ENCODE measurements around the gene RFC2.

RFC2 gene

DNA sequence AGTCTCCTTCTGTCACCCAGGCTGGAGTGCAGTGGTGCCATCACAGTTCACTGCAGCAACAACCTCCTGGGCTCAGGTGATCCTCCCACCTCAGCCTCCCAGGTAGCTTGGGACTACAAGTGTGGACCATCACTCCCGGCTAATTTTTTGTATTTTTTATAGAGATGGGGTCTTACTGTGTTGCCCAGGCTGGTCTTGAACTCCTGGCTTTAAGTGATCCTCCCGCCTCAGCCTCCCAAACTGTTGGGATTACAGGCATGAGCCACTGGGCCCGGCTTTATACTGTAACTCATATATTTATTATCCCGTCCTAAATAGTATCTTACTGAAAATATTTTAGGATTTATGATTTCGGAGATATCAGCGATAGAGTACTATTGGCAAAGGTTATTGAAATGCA lies 69.2 kb downstream of the RFC2 start:
- DNase-seq, result no peak

DNA sequence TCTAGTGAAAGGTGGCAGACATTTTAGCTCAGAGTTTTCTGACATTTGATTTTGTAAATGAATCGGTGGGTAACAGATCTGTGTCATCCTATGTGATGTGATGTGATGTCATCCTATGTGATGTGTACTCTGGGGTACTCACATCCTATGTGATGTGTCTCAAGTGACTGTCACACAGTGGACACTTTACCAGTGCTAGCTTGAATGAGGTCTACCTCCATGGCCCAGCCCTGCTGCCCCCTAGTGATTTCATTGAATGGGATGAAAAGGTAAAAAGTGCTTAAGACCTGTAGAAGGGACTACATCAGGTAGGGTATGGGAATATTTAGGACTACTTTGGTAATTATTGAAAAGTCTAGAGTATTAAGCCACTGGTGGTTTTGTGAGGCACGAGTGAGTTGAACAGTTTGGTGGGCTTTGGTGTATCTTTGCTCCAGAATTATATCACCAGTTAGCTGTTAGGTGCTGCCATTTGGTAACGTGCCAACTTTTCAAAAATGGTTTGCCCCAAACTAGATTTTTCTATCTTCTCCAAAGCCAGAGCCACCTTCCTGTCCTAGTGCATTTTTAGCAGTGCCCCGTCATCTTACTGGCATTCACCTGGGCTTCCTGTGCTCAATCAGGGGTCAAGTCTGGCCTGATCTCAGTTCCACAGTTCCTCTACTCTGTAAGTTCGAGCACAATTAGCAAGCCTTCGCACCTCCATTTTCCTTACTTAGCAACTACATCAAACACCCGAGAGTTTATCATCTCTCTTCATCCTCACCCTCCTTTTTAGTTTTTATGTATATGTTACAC lies 70.3 kb downstream of the RFC2 start:
- DNase-seq, result no peak

DNA sequence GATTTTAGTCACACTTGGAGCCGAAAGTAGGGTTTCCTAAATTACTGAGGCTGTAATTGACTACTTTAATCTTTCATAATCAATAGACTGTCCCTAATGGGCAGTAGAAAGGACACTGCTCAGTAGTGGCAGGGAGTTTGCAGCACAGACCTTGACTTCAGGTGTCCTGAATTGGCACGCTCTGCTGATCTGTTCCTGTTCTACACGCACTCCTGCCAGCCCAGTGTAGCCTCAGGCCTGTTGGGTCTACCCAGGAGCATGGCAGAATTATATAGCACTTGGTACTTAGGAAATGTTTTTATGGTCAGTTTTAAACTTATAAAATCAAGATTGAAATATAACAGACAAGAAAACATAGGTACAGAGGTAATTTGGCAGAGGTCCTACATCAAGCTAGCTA lies 71.1 kb downstream of the RFC2 start:
- DNase-seq, result no peak

DNA sequence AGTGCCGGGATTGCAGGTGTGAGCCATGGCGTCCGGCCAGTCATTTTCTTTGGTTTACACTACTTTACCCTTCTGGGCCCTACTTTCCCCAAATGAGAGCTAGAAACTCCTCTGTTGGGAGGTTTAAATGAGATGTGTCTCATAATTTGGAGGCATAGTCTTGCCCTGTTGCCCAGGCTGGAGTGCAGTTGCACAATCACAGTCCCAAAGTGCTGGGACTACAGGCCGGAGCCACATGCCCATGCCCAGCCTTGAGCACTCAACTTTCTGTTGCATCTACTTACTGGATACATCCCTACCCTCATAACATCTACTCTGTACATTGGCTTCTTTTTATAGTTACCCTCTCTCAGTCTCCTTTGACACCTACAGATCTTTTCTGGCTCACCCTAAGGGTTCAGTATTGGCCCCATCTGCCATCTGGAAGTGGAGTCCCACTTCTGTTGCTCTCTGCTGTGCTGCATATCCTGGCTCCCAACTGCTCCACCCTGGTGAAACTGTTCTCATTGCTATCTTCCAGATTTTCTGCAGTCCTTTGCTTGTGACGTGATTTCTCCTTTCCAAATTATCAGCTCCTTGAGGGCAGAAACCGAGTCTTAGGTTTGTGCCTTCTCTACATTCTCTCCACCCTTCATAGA lies 71.6 kb downstream of the RFC2 start:
- DNase-seq, result no peak

DNA sequence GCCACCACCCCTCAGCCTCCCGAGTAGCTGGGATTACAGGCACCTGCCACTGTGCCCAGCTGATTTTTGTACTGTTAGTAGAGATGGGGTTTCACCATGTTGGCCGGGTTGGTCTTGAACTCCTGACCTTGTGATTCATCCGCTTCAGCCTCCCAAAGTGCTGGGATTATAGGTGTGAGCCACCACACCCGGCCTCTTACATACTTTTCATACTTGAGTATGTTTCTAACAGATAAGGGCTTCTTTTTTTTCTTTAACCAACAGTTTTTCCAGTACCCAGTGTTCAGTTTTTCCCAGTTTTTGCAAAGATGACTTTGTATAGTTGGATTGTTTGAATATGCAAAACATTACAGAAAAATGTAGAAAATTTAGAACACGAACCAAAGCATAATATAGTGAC lies 72.4 kb downstream of the RFC2 start:
- DNase-seq, result no peak

Data from T1000 (cell line).